HG03066 (cell line): ENCODE data around the gene PRTG.
"Not testable (repeated sequence)": the region's sequence is repeated elsewhere in the genome, so short reads cannot be mapped to it uniquely, and the experiment has no call there.

ENCODE experiments used
- ATAC-seq: cut with Tn5 transposase; IDR thresholded peaks from one replicate; pipeline ENCODE4 v1.9.1; 2021; ENCODE audit warnings: low read depth; ENCODE audit not compliant: unreplicated experiment

The PRTG gene

GRCh38 chr15:55750706-55751105 is 7.8 kb upstream of the PRTG start:
- ATAC-seq: no peak

GRCh38 chr15:55743729-55744655 is 1.0 kb upstream of the PRTG start:
- no peak for ATAC-seq

DNA sequence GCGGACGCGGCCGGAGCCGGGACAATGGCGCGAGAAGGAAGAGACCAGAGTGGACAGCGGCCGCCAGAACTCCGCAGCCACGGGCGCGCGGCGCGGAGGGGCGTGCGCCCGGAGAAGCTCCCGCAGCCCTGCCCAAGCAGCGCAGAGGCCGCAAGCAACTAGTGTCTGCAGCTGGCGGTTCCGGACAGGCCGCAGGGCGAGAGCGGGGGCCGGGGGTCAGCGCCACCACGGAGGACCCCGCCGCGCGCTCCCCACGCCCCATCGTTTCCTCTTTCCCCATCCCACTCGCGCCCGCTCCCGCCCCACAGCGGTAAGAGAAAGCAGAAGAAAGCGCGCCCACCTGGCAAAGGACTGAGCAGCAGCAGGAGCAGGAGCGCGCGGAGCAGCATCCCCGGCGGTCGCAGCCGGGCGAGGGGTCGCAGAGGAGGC is 440 bp downstream of the PRTG start:
- ATAC-seq: no peak

DNA sequence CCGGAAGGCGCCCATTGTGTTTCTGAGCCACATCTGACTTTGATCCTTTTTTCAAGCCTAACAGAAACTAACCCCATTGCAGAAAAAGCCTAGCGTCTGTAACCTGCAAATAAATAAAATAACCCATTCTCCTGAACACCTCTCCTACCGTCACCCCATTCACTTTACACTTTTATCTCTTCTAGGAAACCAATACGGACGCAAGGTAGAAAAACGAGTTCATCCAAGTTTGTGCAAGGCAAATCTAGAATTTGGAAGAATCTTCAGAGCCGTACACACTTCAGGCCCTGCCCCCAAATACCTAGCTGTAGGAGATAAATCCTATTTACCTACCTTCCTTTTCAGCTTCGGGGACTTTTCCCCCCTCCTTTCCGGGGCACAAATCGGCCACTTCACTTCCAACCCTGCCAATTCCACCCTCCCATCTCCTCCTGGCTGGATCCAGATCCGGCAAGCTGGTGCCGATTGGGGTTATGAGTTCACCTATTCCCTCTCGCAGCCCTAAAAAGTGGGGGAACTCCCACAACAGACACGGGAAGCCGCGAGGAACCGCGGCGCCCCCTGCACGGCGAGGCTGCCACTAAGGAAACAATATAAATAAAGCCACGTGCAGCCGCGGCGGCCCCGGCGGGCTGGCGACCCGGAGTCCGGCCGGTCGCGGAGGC is 987 bp downstream of the PRTG start:
- no peak for ATAC-seq

DNA sequence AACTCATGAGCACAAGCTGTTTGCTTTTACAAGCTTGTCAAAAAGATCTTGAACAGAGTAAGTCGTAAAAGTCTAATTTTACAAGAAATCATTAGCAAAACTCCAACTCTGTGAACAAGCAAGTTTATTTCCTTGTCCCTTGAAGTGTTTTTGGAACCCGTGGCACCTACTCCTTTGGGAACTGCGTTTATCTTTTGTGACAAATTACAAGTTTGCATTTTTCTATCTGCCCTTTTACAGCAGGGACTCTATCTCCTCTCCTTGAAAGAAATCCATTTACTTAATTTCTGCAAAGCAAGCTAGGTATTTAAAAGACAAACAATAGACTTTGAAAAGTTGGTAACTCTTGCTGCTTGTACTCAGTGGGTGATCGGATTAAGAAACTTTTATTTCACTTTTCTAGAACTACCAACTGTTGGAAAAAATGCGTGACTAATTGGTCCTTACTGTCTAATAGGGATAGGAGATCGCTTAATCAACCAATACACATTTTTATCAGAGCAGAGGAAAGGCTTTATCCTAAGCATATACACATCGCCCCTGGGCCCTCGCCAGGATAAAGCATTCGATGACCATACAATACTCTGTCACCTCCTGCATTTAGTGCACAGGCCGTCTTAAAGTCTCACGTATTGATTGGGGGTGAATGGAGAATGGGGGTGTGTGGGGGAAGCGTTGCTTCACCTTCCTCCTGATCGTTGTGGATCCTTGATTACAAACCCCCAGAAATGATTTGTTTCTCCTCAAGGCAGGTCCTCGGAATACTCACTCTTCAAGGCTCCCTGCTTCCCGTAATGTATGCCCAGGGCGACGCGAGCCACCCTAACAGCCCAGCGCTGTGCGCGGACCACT is 1.7 kb downstream of the PRTG start:
- no peak for ATAC-seq

DNA sequence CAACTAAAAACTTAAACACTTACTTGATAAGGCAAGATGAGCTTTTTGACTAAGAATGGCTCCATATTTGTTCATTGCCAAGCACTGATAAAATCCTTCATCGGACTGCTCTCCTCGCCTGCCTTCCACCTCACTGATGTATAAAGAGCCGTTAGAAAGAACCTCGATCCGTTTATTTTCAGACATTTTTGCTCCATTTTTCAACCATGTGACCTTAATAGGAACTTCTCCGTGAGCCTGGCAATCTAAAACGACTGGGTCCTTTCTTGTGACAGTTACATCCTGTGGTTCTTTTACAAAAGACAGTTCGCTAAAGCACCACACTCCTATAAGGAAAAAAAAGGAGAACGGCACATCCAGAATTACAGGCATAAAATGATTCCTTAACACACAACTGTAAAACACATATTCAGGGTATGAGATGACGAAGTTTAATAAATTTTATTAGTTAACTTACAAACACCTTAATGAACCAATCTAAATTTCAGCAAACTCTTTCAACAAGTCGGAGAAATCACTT is 2.5 kb downstream of the PRTG start:
- no peak for ATAC-seq

GRCh38 chr15:55739641-55740040 is 3.3 kb downstream of the PRTG start:
- no peak for ATAC-seq

- no peak for ATAC-seq
Observed at GRCh38 chr15:55738715-55739114, 4.2 kb downstream of the PRTG start.

GRCh38 chr15:55737373-55737772 is 5.6 kb downstream of the PRTG start:
- no peak for ATAC-seq

DNA sequence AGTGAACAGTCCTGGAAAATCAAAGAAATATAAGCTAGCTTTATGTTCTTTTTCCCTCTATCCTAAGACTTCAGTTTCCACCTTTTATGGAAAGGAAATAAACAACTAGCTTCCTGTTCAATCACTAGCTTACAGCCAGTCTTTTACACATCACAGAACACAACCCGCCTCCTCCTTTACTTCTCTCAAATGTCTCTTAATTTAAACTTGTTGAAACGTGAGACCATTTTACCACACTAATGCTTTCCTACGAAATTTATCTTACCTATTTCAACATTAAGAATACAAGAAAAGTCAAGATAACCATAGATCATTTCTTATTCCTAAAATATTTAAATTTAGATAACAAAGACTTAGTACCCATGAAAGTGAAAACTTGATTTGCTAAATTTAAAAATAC is 6.2 kb downstream of the PRTG start:
- ATAC-seq: no peak

- no peak for ATAC-seq
Observed at GRCh38 chr15:55734641-55735040, 8.3 kb downstream of the PRTG start.

DNA sequence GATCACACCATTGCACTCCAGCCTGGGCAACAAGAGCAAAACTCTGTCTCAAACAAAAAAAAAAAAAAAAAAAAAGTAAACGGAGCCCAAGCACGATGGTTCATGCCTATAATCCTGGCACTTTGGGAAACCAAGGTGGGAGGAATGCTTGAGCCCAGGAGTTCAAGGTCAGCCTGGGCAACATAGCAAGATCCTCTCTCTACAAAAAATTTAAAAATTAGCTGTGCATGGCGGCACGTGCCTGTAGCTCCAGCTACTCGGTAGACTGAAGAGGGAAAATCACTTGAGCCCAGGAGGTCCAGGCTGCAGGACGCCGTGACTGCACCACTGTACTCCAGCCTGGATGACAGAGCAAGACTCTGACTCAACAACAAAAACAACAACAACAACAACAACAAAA is 9.5 kb downstream of the PRTG start:
- ATAC-seq: not testable (repeated sequence)

DNA sequence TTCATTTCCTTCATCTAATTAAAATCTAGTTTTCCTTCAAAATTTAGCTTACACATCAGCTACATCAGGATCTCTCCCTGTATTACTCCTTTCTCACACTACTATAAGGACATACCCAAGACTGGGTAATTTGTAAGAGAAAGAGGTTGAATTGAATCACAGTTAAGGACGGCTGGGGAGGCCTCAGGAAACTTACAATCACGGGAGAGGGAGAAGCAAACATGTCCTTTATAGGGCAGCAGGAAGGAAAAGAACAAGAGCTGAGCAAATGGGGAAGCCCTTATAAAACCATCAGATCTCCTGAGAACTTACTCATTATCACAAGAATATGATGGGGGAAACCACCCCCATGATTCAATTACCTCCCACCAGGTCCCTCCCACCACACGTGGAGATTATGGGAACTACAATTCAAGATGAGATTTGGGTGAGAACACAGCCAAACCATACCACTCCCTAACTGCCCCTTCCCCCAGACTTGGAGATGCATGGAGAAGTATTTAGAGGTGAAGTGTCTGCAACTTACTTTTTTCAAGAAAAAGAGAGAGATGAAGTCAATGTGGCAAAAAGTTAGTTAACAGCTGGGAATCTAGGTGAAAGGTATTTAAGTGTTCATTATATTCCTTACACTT is 21.3 kb downstream of the PRTG start:
- no peak for ATAC-seq

GRCh38 chr15:55715355-55716076 is 27.4 kb downstream of the PRTG start:
- ATAC-seq: no peak

DNA sequence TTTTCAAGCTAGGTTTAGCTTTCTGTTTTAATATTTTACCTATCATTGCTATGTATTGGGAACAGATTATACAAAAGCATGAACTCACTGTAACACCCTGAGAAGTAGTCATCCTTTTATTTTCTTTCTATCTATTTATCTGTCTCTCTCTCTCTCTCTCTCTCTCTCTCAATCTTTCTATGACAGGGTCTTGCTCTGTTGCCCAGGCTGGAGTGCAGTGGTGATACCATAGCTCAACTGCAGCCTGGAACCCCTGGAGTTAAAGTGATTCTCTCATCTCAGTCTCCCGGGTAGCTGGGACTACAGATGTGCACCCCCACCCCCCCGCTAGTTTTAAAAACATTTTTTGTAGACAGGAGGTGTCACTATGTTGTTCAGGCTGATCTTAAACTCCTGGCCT is 28.9 kb downstream of the PRTG start:
- ATAC-seq: no peak

GRCh38 chr15:55712363-55712762 is 30.6 kb downstream of the PRTG start:
- no peak for ATAC-seq

GRCh38 chr15:55710286-55710685 is 32.7 kb downstream of the PRTG start:
- ATAC-seq: no peak

GRCh38 chr15:55709458-55709857 is 33.5 kb downstream of the PRTG start:
- ATAC-seq: no peak

- no peak for ATAC-seq
Observed at GRCh38 chr15:55708720-55709119, 34.2 kb downstream of the PRTG start.

GRCh38 chr15:55707951-55708350 is 35.0 kb downstream of the PRTG start:
- ATAC-seq: no peak
